Fibroblast of lung (primary cell): ENCODE results near the gene RGL2.

ENCODE experiments used
- EZH2 ChIP-seq: IDR thresholded peaks from 2 replicates; pipeline ENCODE4 v1.5.1; 2012; ENCODE audit warnings: low read length, control low read depth, mild to moderate bottlenecking; ENCODE audit errors: missing control alignments
- TF ChIP-seq, protein P1 (sequence below), 2 donors: IDR thresholded peaks in 1 of 2; conservative IDR thresholded peaks in 1 of 2; 1 replicate in 1 of 2; 2 replicates in 1 of 2; pipeline ENCODE4 v1.5.1; 2011 to 2012; ENCODE audit warnings: low read length in 2 of 2, control low read depth in 1 of 2, inconsistent platforms in 1 of 2, low read depth in 1 of 2, mild to moderate bottlenecking in 1 of 2

DNA sequence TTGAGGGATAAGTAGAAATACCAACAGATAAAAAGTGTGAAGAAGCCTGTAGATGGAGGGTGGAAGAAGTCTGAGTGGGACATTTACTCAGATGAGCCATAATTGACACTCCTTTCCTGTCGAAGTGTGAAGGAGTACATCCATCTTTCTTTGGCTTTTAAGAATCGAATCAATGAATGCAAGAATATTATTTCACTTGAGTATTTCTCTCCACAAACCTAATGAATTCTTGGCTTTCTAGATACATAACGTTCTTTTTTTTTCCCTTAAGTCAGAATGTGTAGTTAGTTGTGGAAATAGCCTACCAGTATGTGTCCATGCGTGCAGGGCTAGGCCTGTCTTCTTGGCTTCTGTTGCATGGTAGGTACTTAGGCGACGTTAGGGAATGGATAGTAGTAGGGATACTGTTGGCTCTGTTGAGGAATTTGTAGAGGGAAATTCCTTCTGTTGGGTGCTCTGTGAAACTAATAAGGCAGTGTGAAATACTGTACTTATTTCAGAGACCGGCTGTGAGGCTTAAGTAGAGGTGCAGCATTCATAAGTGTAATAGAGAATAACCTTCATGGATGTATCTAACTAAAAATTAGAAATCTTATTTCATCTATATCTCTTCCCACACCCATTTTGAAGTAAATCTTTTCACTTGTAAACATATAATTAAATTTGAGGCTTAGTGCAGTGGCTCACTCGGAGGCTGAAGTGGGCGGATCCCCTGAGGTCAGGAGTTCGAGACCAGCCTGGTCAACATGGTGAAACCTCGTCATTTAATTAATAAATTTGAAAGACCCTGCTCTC is 25.4 kb downstream of the RGL2 start:
- TF ChIP-seq, protein P1, sequence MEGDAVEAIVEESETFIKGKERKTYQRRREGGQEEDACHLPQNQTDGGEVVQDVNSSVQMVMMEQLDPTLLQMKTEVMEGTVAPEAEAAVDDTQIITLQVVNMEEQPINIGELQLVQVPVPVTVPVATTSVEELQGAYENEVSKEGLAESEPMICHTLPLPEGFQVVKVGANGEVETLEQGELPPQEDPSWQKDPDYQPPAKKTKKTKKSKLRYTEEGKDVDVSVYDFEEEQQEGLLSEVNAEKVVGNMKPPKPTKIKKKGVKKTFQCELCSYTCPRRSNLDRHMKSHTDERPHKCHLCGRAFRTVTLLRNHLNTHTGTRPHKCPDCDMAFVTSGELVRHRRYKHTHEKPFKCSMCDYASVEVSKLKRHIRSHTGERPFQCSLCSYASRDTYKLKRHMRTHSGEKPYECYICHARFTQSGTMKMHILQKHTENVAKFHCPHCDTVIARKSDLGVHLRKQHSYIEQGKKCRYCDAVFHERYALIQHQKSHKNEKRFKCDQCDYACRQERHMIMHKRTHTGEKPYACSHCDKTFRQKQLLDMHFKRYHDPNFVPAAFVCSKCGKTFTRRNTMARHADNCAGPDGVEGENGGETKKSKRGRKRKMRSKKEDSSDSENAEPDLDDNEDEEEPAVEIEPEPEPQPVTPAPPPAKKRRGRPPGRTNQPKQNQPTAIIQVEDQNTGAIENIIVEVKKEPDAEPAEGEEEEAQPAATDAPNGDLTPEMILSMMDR (conservative IDR thresholded peaks at IDR 0.05 in 1 of 2, IDR thresholded peaks at IDR 0.05 in 1 of 2; ENCODE audit: low read depth in 1 of 2, low read length in 2 of 2) = no peak
- TF ChIP-seq EZH2 = no peak
